ENCODE results near the gene GRPEL1. TPM values are rescaled to one million over a fixed set of nuclear protein-coding genes. Genes with fewer than 3 reads are reported as not detected.
A peak's percentile ranks its signal among the peaks of the same experiment; 100 is the strongest.

Gene GRPEL1
- total and polyA plus RNA-seq, 2 of the 13 experiments (the other 11 are each of a cell fraction or from before 2014, with no cell fraction given): 32.3 to 141 TPM

DNA sequence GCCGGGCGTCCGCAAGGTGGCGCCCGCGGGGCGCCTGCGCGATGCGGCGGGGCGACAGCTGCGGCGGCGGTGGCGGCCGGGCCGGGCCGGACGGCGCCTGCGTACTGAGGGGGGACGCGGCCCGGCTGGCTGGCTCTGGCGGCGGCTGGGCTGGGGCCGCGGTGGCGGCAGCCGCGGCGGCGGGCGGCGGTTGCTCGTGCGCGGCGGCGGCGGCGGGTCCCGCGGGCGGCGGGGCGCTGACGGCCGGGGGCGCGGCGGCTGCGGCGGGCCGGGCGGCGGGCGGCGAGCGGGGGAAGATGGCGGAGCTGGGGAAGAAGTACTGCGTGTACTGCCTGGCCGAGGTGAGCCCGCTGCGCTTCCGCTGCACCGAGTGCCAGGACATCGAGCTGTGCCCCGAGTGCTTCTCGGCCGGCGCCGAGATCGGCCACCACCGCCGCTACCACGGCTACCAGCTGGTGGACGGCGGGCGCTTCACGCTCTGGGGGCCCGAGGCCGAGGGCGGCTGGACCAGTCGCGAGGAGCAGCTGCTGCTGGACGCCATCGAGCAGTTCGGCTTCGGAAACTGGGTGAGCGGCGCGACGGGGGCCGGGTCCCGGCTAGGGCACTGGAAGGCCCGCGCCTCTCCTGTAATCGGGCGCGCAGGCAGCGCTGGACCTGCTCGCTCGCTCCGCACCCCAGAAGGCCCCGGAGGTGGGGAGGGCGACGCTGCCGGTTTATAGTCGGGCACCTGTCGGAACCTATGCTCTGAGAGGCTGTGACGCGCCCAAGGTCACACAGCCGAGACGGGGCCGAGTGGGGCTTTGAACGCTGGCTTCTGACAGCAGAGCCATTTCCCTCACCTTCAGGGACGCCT lies 24.4 kb downstream of the GRPEL1 start, which contains the start of gene TADA2B (continued):
- TF ChIP-seq ZNF275 (CRISPR knock-in tag; IDR thresholded peaks at IDR 0.05; ENCODE audit: borderline replicate concordance): no peak; the same call in 1 of the 2 replicates
- TF ChIP-seq, protein P1, sequence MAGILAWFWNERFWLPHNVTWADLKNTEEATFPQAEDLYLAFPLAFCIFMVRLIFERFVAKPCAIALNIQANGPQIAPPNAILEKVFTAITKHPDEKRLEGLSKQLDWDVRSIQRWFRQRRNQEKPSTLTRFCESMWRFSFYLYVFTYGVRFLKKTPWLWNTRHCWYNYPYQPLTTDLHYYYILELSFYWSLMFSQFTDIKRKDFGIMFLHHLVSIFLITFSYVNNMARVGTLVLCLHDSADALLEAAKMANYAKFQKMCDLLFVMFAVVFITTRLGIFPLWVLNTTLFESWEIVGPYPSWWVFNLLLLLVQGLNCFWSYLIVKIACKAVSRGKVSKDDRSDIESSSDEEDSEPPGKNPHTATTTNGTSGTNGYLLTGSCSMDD (CRISPR knock-in tag; IDR thresholded peaks at IDR 0.05): peak; percentile 29; the same call in 1 of the 2 replicates
- no peak for TF ChIP-seq KLF16 (CRISPR knock-in tag; IDR thresholded peaks at IDR 0.05)
- no peak for TF ChIP-seq ZNF276 (CRISPR knock-in tag; IDR thresholded peaks at IDR 0.05; ENCODE audit: low read depth)
- no peak for TF ChIP-seq CHCHD3 (CRISPR knock-in tag; IDR thresholded peaks at IDR 0.05)
- TF ChIP-seq ARID4A (CRISPR knock-in tag; IDR thresholded peaks at IDR 0.05; ENCODE audit: borderline replicate concordance): peak; percentile 75
- no peak for TF ChIP-seq ZNF431 (CRISPR knock-in tag; IDR thresholded peaks at IDR 0.05; ENCODE audit: borderline replicate concordance, low read depth)
- TF ChIP-seq ZNF235 (CRISPR knock-in tag; IDR thresholded peaks at IDR 0.05; ENCODE audit: borderline replicate concordance): no peak; the same call in 1 of the 2 replicates
- TF ChIP-seq, protein P2, sequence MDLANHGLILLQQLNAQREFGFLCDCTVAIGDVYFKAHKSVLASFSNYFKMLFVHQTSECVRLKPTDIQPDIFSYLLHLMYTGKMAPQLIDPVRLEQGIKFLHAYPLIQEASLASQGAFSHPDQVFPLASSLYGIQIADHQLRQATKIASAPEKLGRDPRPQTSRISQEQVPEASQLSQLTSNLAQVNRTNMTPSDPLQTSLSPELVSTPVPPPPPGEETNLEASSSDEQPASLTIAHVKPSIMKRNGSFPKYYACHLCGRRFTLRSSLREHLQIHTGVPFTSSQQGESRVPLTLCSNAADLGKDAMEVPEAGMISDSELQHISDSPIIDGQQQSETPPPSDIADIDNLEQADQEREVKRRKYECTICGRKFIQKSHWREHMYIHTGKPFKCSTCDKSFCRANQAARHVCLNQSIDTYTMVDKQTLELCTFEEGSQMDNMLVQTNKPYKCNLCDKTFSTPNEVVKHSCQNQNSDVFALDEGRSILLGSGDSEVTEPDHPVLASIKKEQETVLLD (CRISPR knock-in tag; IDR thresholded peaks at IDR 0.05; ENCODE audit: low read depth): no peak
- TF ChIP-seq HIVEP1 (CRISPR knock-in tag; IDR thresholded peaks at IDR 0.05): peak; percentile 72; the same call in 1 of the 2 replicates
- TF ChIP-seq ZNF549 (CRISPR knock-in tag; IDR thresholded peaks at IDR 0.05): peak; percentile 31
- TF ChIP-seq, protein P3, sequence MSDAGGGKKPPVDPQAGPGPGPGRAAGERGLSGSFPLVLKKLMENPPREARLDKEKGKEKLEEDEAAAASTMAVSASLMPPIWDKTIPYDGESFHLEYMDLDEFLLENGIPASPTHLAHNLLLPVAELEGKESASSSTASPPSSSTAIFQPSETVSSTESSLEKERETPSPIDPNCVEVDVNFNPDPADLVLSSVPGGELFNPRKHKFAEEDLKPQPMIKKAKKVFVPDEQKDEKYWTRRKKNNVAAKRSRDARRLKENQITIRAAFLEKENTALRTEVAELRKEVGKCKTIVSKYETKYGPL (CRISPR knock-in tag; IDR thresholded peaks at IDR 0.05): no peak
- no peak for TF ChIP-seq ZNF33A (CRISPR knock-in tag; IDR thresholded peaks at IDR 0.05; ENCODE audit: borderline replicate concordance)
- TF ChIP-seq ZNF737 (CRISPR knock-in tag; IDR thresholded peaks at IDR 0.05; ENCODE audit: borderline replicate concordance): no peak
- TF ChIP-seq HNRNPH1 (optimal IDR thresholded peaks at IDR 0.05; ENCODE audit: low read depth, low read length): no peak
- no peak for TF ChIP-seq ZFP1 (CRISPR knock-in tag; IDR thresholded peaks at IDR 0.05)
- TF ChIP-seq KDM5B (CRISPR knock-in tag; IDR thresholded peaks at IDR 0.05; ENCODE audit: borderline replicate concordance): peak; percentile 47

All from HepG2 (cell line).